ENCODE data around the gene SLC4A1AP. TPM values are rescaled to one million over a fixed set of nuclear protein-coding genes. Genes with fewer than 3 reads are reported as not detected.
"Not testable (repeated sequence)": the region's sequence is repeated elsewhere in the genome, so short reads cannot be mapped to it uniquely, and the experiment has no call there.

Gene SLC4A1AP
- total RNA-seq, 1 donor from 2014 or later = 20.5 TPM

GRCh38 chr2:27624943-27625342 is 38.7 kb upstream of the SLC4A1AP start:
- peaks cover 12% of the 10 kb centered on the region for H3K36me3 ChIP-seq (ENCODE audit: control insufficient read depth, insufficient read depth, low read length)
- no peak for TF ChIP-seq CTCF (IDR thresholded peaks at IDR 0.05; ENCODE audit: insufficient read depth, low read length, severe bottlenecking)
- no peak for FAIRE-seq
- no peak overlapping the region for H3K4me3 ChIP-seq (ENCODE audit: low read depth, low read length)
- no peaks in the 10 kb centered on the region for H3K27me3 ChIP-seq (ENCODE audit: control insufficient read depth, insufficient read depth, low read length)
- DNase-seq (ENCODE audit: low read depth) = no peak

- FAIRE-seq = not testable (repeated sequence)
These were observed 37.4 kb upstream of the SLC4A1AP start for GRCh38 chr2:27626323-27626722.

GRCh38 chr2:27626921-27627320 is 36.8 kb upstream of the SLC4A1AP start:
- H3K4me3 ChIP-seq (ENCODE audit: low read depth, low read length); H3K27me3 ChIP-seq (ENCODE audit: control insufficient read depth, insufficient read depth, low read length); FAIRE-seq; H3K36me3 ChIP-seq (ENCODE audit: control insufficient read depth, insufficient read depth, low read length): not testable (repeated sequence)
- DNase-seq (ENCODE audit: low read depth) = peak; percentile 36

More at GRCh38 chr2:27626323-27626722, 37.4 kb upstream of the SLC4A1AP start:
- not testable (repeated sequence) for H3K36me3 ChIP-seq (ENCODE audit: control insufficient read depth, insufficient read depth, low read length); H3K4me3 ChIP-seq (ENCODE audit: low read depth, low read length); H3K27me3 ChIP-seq (ENCODE audit: control insufficient read depth, insufficient read depth, low read length)
- DNase-seq (ENCODE audit: low read depth) = peak; percentile 13

GRCh38 chr2:27627963-27628766 is 35.5 kb upstream of the SLC4A1AP start:
- FAIRE-seq (peak; percentile 43), DNase-seq (ENCODE audit: low read depth) (peak; percentile 98)

GRCh38 chr2:27628767-27629709 is 34.7 kb upstream of the SLC4A1AP start, which contains the start of the genes CCDC121 and GPN1:
TSS of gene CCDC121 (minus strand) at chr2:27629012. CDS start at chr2:27627799, 1,213 bp downstream.
TSS of gene GPN1 (plus strand) at chr2:27629050. CDS start at chr2:27629059, 9 bp downstream.
- Histone ChIP-seq H3K4me3 (ENCODE audit: low read depth, low read length) (peak within 1 kb of the TSS; percentile 88), H3K27me3 (ENCODE audit: control insufficient read depth, insufficient read depth, low read length) (no peaks in the 10 kb centered on the region), H3K36me3 (ENCODE audit: control insufficient read depth, insufficient read depth, low read length) (peaks cover 4% of the 10 kb centered on the region)
- DNase-seq (ENCODE audit: low read depth) (peak; percentile 89), FAIRE-seq (no peak)
- no peak for TF ChIP-seq CTCF (IDR thresholded peaks at IDR 0.05; ENCODE audit: insufficient read depth, low read length, severe bottlenecking)

More at GRCh38 chr2:27627963-27628766, 35.5 kb upstream of the SLC4A1AP start:
- no peak for TF ChIP-seq CTCF (IDR thresholded peaks at IDR 0.05; ENCODE audit: insufficient read depth, low read length, severe bottlenecking)
- H3K36me3 ChIP-seq (ENCODE audit: control insufficient read depth, insufficient read depth, low read length) = peaks cover 5% of the 10 kb centered on the region
- H3K4me3 ChIP-seq (ENCODE audit: low read depth, low read length) = peak overlapping the region; percentile 88
- no peaks in the 10 kb centered on the region for H3K27me3 ChIP-seq (ENCODE audit: control insufficient read depth, insufficient read depth, low read length)

- not testable (repeated sequence) for H3K27me3 ChIP-seq (ENCODE audit: control insufficient read depth, insufficient read depth, low read length); DNase-seq (ENCODE audit: low read depth); H3K36me3 ChIP-seq (ENCODE audit: control insufficient read depth, insufficient read depth, low read length); H3K4me3 ChIP-seq (ENCODE audit: low read depth, low read length); FAIRE-seq
These were observed 33.4 kb upstream of the SLC4A1AP start for GRCh38 chr2:27630257-27630656.

- no peak for DNase-seq (ENCODE audit: low read depth)
- no peak for FAIRE-seq
- Histone ChIP-seq H3K4me3 (ENCODE audit: low read depth, low read length) (no peak overlapping the region), H3K27me3 (ENCODE audit: control insufficient read depth, insufficient read depth, low read length) (no peaks in the 10 kb centered on the region), H3K36me3 (ENCODE audit: control insufficient read depth, insufficient read depth, low read length) (peaks cover 10% of the 10 kb centered on the region)
- TF ChIP-seq CTCF (IDR thresholded peaks at IDR 0.05; ENCODE audit: insufficient read depth, low read length, severe bottlenecking) = no peak
These were observed 29.4 kb upstream of the SLC4A1AP start for GRCh38 chr2:27634291-27634690.

All from bronchial epithelial cell (primary cell).